GM19238 (cell line): ENCODE measurements around the gene PLPP2.

Source experiments
- DNase-seq: peaks from one replicate; pipeline ENCODE4 v3.0.0; 2011; ENCODE audit warnings: low spot score; ENCODE audit not compliant: insufficient read length

PLPP2 gene

GRCh38 chr19:291006-291521 is at the start of gene PLPP2:
Gene PLPP2, minus strand, starts transcription at chr19:291403. Its CDS starts 67 bp downstream, at chr19:291336.
- DNase-seq: no peak

DNA sequence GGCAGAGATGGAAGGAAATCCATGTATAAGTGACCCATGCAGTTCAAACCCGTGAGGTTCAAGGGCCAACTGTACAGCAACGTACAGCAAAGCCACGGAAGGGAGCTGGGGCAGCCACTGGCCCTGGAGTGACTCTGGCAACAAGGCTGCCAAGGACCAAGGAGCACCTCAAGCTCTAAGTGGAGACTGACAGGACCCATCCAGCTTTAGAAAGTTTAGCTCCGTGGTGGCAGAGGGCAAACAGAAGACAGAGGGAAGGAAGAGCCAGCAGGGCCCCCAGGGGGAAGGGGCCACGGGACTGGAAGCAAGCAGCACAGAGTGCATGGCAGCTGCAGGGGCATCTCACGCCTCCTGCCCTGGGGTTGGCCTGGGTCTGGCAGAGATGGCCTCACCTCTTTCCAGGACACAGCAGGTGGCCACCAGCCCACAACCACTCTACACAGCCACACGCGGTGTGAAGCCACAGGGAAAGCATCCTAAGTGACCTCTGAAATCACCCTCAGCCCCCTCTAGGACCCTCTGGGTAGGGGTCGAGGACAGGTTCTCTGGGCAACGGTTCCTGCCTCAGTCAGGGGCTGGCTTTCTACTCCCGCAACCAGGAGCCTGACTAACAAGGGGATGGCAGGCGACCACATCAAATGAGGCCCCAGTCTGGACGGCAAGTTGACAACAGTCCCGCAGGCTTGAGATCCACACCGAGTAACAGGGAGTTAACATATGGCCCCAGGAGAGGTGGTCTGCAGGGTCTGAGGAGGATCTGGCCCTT is 49.6 kb upstream of the PLPP2 start:
- DNase-seq: no peak

- DNase-seq: no peak
Measured at GRCh38 chr19:339262-339887, 48.2 kb upstream of the PLPP2 start.

- DNase-seq: no peak
Measured at GRCh38 chr19:338421-338820, 47.2 kb upstream of the PLPP2 start.

- no peak for DNase-seq
Measured at GRCh38 chr19:336067-336614, 44.9 kb upstream of the PLPP2 start.

DNA sequence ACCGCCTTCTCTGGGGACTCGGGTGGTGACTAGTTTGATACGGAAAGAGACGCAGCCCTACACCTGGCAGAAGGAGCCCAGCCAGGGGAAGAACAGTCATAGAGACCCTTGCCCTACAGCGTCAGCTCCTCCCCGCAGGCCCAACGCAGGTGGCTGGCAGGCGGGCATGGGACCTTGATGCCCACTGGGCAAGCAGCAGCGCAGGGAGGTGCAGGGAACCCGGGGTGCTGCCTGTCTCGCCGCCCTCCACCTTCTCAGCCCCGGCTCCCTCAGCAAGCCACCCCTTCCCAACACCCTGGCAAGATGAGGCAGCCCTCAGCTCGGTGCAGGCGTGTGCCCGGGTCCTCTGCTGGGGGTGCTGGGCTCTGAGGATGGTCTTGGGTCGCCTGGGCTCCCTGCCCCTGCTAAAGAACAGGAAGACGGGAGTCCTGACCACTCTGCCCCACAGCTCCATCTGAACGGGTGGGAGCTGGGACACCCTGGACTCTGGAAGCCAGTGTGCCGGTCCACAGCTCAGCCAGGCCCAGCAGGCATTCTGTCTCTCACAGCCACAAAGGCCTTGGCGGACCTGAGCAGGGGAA is 44.4 kb upstream of the PLPP2 start:
- DNase-seq: no peak

DNA sequence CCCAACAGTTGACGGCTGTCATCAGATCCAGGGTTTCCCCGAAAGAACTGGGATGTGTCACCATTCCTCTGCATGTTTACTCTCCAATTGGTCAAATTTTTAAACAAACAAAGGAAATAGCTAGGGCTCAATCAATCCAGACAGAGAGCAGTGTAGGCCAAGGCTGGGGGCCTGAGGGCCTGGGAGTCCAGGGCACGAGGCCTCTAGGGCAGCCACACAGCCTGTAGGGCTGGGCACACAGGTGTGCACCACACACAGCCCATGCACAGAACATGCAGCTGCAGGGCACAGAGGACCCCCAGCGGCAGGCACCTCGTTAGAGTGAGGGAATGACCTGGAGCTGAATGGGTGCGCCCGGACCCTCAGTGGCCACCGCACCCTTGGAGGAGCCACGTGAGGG is 43.9 kb upstream of the PLPP2 start:
- no peak for DNase-seq

DNA sequence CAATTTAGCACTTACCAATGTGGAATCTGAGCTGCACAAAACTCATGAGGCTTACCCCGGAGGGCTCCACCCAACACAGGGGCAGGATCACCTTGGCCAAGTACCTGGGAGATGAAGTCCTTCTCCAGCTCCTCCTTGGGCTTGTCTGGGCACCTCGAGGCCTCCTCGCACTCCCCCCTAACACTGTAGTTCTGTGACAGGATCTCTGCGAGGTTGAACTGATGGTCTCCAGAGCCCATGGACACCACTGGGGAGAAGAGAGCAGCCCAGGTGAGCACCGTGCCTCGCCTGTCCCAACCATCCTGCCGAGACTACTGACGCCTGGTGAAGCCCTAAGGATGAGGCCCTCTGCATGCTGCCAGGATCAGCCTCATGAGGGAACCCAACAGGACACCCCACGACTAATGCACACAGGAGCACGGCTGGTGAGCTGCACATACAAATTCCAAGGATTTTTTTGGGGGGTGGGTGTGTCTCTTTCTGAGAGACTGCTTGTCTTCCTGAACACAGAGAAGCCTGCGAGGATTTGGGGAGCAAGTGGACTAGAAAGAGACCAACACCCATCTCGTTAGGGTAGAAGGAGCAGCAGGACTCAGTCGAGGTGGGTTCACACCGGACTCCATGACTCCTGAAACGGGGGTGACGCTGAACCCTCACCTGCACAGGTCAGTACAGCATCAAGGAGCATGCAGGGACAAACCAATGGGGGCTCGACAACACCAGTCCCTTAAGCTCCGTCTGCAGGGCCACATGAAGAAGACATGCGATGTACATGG is 43.3 kb upstream of the PLPP2 start:
- DNase-seq: no peak

DNA sequence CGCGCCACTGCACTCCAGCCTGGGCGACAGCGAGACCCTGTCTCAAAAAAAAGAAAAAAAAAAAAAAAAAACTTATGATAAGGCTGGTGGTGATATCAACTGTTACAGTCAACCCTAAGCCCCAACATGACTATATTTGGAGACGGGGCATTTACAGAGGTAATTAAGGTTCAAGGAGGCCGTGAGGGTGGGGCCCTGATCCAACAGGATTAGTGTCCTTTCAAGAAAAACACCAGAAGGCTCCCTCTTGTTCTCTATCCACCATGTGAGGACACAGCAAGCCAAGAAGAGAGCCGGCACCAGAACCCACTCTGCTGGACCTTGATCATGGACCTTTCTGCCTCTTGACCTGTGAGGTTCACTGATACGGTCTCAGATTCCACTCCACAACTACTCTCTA is 39.3 kb upstream of the PLPP2 start:
- DNase-seq: no peak

GRCh38 chr19:329876-330275 is 38.7 kb upstream of the PLPP2 start:
- DNase-seq: no peak

- no peak for DNase-seq
Measured at GRCh38 chr19:328025-328505, 36.9 kb upstream of the PLPP2 start.

GRCh38 chr19:327291-328024 is 36.3 kb upstream of the PLPP2 start:
- DNase-seq: no peak

GRCh38 chr19:326871-327270 is 35.7 kb upstream of the PLPP2 start:
- DNase-seq: no peak

DNA sequence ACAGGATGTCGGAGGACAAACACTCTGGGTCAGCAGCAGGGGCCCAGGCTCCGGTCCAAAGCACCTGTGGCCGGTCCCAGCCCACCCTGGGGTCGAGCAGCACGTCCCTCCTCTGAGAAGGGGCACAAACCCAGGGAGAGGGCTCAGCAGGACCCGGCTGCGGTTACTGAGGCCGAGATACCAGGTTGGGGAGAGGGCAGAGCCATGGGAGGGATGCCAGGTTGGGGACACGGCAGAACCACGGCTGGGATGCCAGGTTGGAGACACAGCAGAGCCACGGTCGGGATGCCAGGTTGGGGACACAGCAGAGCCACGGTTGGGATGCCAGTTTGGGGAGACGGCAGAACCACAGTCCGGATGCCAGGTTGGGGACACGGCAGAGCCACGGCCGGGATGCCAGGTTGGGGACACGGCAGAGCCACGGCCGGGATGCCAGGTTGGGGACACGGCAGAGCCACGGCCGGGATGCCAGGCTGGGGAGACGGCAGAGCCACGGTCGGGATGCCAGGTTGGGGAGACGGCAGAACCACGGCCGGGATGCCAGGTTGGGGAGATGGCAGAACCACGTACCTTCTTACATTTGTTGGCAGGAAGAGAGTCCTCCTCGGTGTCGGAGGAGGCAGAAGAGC is 34.8 kb upstream of the PLPP2 start:
- DNase-seq: no peak

DNA sequence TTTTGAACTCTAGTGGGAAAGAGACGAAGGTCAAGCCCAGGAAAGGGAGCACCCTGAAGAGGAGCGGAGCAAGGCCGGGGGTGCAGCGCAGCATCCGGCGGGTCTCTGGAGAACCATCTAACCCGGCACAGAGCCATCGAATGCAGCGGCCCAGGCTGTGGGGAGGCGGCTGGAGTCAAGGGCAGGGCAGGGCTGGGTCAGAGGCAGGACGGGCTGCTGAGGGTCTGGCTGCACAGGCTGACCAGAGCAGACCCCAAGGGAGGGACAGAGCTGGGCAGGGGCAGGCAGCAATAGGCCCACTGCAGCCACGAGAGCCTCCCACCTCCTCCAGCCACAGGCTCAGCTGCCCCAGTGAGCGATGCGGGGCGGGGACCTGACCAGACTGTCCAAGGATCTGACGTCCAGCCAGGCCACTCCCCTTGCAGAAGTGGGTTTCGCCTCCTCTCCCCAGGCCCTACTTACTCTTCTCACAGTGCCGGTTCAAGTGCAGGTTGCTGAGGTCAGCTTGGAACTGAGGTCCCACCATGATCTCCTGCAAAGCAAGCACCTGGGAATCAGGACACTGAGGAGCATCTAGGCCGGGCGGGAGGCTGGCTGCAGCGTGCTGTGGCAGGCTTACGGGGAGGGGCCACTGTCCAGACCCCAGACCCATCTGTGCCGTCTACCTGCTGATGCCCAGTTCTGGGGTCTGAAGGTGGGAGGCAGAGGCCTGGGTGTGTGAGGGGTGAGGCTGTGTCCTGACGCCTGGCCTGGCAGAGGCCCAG is 34.2 kb upstream of the PLPP2 start:
- DNase-seq: no peak

DNA sequence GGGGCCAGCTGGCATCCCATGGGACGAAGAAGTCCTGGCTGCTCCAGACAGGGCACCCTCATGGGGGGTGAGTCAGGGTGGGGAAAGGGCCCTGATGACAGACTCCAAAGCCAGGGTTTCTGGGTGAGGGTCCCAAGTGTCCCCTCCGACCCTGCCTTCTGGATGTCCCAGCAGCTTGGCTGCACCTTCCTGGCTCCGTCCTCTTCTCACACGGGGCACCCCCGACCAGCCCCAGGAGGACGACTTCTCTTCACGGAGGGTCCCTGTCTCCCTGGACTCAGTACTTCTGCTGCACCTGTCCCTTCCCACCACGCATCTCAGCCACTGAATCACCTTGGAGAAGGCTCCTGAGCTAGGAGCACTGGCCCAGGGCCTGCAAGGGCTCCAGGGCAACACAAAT is 33.5 kb upstream of the PLPP2 start:
- no peak for DNase-seq

DNA sequence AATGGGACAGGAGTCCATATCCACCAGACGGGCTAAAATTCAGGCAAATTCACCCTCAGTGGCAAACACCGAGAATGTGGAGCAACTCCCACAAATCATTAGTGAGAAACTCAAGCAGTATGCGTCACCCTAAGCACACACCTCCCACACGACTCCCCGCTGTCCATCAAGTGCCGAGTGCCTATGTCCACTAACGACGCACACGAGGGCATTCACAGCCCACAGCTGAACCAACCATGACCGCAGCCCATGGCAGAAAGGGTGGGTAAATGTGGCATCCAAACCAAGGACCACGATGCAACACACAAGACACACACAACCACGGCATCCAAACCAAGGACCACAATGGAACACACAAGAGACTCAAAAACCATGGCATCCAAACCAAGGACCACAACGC is 31.4 kb upstream of the PLPP2 start:
- no peak for DNase-seq

- DNase-seq: no peak
Measured at GRCh38 chr19:318509-318774, 27.2 kb upstream of the PLPP2 start.

DNA sequence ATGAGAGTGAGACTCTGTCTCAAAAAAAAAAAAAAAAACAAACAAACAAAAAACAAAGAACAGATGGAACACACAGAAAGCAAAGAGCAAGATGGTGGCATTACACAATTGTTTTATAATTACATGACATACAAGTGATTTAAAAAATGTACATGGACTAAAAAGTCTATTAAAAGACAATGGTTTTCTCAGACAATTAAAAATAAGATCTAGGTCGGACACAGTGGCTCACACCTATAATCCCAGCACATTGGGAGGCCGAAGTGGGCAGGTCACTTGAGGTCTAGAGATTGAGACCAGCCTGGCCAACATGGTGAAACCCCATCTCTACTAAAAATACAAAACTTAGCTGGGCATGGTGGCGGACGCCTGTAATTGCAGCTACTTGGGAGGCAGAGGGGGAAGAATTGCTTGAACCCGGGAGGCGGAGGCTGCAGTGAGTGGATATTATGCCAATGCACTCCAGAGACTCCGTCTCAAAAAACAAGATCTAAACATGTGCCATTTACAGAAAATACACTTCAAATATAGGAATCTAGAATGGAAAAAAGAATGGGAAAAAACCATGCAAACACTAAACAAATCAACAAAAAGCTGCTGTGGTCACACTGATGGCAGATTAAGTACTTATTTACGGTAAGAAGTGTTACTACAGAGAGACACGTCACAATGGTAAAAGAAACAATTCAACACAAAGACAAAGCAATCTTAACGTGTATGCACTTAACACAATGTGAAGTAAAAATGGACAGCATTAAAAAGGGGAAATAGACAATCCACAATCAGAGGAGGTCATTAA is 26.7 kb upstream of the PLPP2 start:
- DNase-seq: no peak
